Fibroblast of skin of abdomen (primary cell): Measurements from ENCODE around the gene SMURF1. TPM values are rescaled to one million over a fixed set of nuclear protein-coding genes. Genes with fewer than 3 reads are reported as not detected.
"Not testable (repeated sequence)": the region's sequence is repeated elsewhere in the genome, so short reads cannot be mapped to it uniquely, and the experiment has no call there.

Experiments used
- DNase-seq: peaks from one replicate; pipeline ENCODE4 v3.0.0-alpha.2; 2013
- polyA plus RNA-seq, 2 experiments: library from polyadenylated mRNA; unstranded; fragments of 120-200 nt; gene quantifications; one replicate each; pipeline ENCODE4 v1.2.1, GENCODE V29; 2013; ENCODE audit not compliant: insufficient read length in 2 of 2

Gene SMURF1
- polyA plus RNA-seq (2013, experiment 1 of 2; ENCODE audit: insufficient read length) = 14.2 TPM
- 13.7 TPM for polyA plus RNA-seq (2013, experiment 2 of 2; ENCODE audit: insufficient read length)

DNA sequence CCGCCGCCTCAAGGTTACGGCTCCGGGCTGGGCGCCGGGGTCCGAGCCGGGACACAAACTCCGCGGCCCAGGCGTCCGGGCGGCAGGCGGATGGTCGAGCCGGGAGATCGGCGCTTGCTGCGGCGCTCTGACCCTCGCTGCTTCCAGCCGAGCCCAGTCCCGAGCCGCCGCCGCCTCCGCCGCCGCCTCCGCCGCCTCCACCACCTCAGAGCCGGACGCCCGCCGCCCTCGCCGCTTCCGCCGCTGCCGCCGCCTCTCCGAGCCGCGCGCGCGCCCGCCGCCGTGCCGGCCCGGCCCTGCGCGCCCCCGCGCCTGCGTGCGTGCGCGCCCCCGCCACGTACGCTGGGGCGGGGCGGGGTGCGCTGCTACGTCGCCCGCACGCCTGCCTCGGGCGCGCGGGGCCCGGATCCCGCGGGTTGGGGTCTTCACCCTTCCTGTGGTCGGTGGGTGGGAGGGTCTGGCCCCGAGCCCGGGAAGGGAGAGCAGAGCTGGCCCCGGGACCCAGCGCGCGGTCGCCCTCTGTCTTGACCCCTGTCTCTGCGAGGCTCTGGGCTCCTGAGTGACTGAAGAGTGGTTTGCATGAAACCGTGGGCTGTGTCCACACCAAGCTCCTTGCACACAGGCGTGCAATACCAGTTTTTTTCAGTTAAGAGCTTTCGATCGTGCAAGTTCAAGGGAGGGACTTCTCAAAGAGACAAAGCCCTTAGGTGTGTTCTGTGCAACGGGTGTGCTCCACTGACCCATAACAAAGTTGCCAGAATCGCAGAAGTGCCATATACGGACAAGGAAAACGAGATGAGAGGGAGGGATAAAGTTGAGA, at the start of gene SMURF1:
Gene SMURF1, minus strand, starts transcription at position 256 of the 820 bp plus-strand sequence. CDS start 328 bp downstream, outside the sequence.
- DNase-seq = peak; percentile 74

GRCh38 chr7:99191869-99192596, 48.1 kb upstream of the SMURF1 start:
- no peak for DNase-seq

DNA sequence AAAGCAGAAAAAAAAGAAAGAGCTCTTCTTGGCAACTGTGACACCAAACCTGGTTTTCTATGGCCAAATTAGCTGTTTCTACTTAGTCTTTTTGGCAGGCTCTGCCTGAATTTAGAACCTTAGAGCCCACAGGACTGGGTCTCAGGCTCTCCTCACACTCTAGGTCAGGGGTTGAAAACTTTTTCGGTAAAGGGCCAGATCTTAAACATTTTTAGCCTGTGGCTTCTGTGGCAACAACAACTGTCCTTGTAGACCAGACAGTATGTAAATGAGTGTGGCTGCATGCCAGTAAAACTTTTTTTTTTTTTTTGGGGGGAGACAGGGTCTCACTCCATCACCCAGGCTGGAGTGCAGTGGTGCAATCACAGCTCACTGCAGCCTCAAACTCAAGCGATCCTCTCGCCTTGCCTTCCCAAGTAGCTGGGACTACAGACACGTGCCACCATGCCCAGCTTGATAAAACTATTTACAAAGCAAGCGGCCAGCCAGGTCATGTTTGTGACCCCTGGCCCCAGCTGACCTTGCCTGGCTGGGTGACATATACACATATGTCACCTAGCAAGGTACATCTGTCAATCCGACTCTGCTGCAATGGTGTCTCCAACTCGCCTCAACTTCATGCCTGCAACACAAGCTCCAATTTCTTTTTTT, 46.6 kb upstream of the SMURF1 start:
- no peak for DNase-seq

- no peak for DNase-seq
Observed at GRCh38 chr7:99189222-99189621, 45.3 kb upstream of the SMURF1 start.

DNA sequence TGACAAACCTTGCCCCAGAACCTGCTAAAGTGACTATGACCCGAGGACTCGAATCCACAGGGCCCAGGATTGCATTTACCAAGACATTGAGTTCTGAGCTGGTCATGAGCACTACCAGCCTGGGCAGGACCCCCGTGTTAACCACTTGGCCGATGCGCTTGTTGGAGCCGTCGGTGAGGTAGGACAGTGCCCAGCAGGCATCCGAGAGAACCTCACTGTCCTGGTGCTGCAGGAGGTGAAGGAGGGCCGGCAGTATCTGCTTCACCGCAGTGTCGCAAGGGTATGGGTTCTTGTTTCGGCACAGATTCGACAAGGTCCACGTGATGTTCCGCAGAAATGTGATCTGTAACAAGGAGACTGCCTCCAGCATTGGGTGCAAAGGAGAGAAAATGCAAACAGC, 44.3 kb upstream of the SMURF1 start:
- no peak for DNase-seq

DNA sequence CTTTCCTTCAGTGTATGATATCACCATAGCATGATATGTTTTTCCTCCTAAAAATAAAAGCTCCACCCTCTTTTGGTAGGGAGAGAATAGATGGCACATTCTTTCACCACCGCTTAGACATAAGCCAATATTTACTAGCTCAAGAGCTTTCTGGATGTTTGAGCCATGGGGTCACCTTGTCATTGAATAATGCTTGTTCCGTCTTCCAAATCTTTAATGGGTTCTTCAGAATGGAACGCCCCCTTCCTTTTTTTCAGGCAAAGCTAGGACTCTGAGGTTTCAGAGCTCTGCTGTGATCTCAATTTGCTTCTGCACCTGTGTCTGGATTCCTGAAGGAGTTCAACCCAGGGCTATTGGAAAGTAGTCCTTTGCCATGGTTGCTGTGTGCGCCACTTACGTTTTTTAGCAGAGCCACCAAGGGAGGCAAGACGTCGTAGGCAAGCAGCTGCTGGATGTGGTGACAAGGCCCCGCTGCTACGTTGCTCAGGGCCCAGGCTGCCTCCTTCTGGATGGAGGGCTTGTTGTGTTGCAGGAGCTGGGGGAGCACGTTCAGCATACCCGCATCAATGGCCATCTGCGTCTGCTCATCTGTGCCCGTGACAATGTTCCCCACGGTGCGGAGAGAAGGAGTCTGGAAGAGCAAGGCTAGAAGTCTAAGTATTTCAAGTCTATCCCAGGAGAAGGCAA, 40.8 kb upstream of the SMURF1 start:
- DNase-seq = no peak

- no peak for DNase-seq
Observed at GRCh38 chr7:99180067-99180650, 36.3 kb upstream of the SMURF1 start.

DNA sequence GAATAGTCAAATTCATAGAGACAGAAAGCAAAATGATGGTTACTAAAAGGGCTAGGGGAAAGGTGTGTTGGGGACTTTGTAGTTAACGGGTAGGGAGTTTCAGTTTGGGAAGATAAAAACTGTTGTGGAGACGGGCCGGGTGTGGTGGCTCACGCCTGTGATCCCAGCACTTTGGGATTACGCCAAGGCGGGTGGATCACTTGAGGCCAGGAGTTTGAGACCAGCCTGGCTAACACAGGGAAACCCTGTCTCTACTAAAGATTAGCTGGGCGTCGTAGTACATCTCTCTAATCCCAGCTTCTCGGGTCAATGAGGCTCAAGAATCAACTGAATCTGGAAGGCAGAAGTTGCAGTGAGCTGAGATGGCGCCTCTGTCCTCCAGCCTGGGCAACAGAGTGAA, 33.3 kb upstream of the SMURF1 start:
- no peak for DNase-seq

DNA sequence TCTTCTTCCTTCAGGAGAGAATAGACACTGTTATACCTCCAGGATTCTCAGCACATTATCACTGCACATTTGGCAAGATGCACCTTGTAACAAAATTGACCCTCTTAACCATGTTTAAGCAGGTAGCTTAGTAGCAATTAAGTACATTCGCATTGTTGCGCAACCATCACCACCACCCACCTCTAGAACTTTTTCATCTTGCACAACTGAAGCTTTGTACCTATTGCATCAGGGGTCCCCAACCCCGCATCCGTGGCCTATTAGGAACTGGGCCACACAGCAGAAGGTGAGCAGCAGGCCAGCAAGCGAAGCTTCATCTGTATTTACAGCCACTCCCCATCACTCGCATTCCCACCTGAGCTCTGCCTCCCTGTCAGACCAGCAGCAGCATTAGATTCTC, 29.9 kb upstream of the SMURF1 start:
- DNase-seq = no peak

DNA sequence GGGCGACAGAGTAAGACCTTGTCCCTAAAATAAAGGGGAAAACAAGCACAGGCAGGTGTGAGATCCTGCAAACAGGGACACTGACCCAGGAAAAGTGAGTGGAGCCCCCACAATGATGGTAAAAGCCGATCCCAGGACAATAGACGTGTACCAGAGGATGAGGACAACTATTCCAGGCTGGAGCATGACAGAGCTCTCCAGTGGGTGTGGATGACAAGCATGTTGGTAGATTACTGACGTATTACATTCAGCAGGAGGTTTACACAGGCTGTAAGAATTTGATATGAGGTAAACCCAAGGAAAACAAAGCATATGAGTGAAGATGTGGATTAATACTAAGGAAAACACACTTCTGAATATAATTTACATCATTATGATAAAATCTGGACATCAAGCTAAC, 27.8 kb upstream of the SMURF1 start:
- DNase-seq = no peak

- DNase-seq = no peak
Observed at GRCh38 chr7:99170730-99171074, 26.8 kb upstream of the SMURF1 start.

GRCh38 chr7:99170065-99170729, 26.3 kb upstream of the SMURF1 start:
- no peak for DNase-seq

GRCh38 chr7:99167072-99167471, 23.2 kb upstream of the SMURF1 start:
- DNase-seq = no peak

DNA sequence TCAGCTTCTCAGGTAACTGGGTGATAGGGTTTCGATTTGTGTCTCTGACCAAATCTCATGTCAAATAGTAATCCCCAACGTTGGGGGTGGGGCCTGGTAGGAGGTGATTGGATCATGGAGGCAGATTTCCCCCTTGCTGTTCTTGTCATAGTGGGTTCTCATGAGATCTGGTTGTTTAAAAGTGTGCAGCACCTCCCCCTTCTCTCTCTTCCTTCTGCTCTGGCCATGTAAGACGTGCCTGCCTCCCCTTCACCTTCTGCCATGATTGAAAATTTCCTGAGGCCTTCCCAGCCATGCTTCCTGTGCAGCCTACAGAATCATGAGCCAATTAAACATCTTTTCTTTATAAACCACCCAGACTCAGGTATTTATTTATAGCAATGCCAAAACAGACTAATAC, 21.9 kb upstream of the SMURF1 start:
- DNase-seq = no peak

GRCh38 chr7:99163669-99164068, 19.8 kb upstream of the SMURF1 start:
- not testable (repeated sequence) for DNase-seq

GRCh38 chr7:99156649-99157048, 12.7 kb upstream of the SMURF1 start:
- DNase-seq = no peak

DNA sequence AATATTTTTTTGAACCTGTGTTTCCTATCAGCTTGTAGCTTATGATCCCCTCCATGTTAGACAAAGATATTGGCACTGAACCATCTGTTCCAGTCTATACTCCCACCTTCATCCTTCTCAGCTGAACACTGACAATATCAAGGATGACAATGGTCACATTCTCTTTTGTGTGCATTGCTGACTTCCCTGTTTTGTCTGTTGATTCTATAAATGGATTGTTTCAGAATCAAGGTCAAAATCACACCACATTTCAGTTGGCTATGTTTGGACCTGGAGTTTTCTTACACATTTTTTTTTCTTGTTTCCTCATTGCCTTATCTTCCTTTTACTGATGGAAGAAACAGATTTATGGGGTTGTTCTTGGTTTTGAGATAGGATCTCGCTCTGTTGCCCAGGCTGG, 11.3 kb upstream of the SMURF1 start:
- DNase-seq = no peak

DNA sequence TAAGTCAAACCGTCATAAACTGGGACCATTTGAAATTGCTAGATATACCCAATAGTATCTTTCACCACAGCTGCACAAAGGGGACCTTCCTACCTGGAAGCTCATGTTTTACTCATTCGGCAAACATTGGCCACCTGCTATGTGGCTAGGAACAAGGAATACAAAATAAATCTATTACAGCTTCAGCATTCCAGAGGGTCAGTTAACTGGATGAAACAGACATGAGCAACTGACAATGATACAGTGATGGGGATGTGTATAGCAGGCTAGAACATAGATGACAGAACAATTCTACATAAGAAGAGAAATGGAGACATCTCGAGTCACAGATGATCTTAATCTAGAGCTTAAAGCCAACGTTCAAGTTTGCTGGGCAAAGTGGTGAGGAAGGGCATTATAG, 3.1 kb upstream of the SMURF1 start:
- no peak for DNase-seq

GRCh38 chr7:99143521-99143852, 421 bp downstream of the SMURF1 start:
- DNase-seq = no peak

DNA sequence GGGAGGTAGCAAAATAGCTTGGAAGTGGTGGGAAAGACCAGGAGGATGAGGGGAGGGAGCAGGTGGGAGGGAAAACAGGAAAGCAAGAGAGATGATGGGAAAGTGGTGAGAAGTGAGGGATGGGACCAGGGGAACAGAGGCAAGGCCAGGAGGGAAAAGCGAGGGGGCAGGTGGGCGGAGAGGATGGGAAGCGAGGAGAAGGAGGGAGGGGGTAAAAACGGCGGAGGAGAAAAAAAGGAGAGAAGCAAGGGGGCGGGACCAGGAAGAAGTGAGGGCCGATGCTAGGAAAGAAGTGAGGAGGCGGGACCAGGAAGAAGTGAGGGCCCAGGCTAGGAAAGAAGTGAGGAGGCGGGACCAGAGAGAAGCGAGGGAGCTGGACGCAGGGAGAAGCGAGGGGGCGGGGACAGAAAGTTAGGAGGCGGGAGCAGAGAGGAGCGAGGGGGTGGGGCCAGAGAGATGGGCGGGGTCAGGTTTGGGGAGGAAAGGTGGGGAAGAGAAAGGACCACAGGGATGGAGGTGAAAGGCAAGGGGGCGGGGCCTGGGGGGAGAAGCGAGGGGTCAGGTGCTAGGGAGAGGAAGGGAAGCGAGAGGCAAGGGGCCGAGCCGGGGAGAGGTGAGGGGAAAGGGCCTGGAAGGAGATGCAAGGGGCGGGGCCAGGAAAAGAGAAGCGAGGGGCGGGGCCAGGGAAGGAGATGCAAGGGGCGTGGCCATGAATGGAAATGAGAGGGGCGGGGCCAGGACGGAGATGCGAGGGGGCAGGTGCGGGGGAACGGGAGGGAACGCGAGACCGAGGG, 984 bp downstream of the SMURF1 start:
- DNase-seq = peak; percentile 94
